Body of pancreas (tissue), 4 donors: ENCODE results near the gene KIF5B.

Experiments
- CTCF ChIP-seq, 7 experiments: fragments of 450-650 bp in 4 of 7; fragments of 200-600 bp in 3 of 7; sonication (generic) in 3 of 7; IDR thresholded peaks; one replicate each; pipeline ENCODE4 v1.5.1; 2016 to 2019; ENCODE audit warnings: antibody characterized with exemption in 7 of 7
- POLR2A ChIP-seq, 3 donors: fragments of 450-650 bp; IDR thresholded peaks; one replicate each; pipeline ENCODE4 v1.6.1; 2016; ENCODE audit warnings: antibody characterized with exemption in 3 of 3, mild to moderate bottlenecking in 2 of 3

- TF ChIP-seq CTCF (IDR thresholded peaks at IDR 0.05): no peak
- TF ChIP-seq POLR2A (IDR thresholded peaks at IDR 0.05): no peak
These were observed 21.8 kb upstream of the KIF5B start for GRCh38 chr10:32077896-32078485.
